ENCODE measurements around the gene IL25.

- no peak for TF ChIP-seq POLR2A (IDR thresholded peaks at IDR 0.05; ENCODE audit: low read depth, low read length)
- no peak for TF ChIP-seq TAF1 (IDR thresholded peaks at IDR 0.05; ENCODE audit: borderline replicate concordance, low read depth, low read length)
Observed at GRCh38 chr14:23378612-23379220, 6.1 kb downstream of the IL25 start.
